Ishikawa (cell line): ENCODE measurements around the gene FOXP4.

Source experiments
- CEBPB ChIP-seq: IDR thresholded peaks from 2 replicates; pipeline ENCODE4 v1.6.1; 2012
- CREB1 ChIP-seq: IDR thresholded peaks from 2 replicates; pipeline ENCODE4 v1.6.1; 2012; ENCODE audit warnings: low read depth
- EGR1 ChIP-seq: IDR thresholded peaks from 2 replicates; pipeline ENCODE4 v1.6.1; 2012
- EP300 ChIP-seq: IDR thresholded peaks from 2 replicates; pipeline ENCODE4 v1.6.1; 2012; ENCODE audit warnings: borderline replicate concordance
- FOXM1 ChIP-seq: IDR thresholded peaks from 2 replicates; pipeline ENCODE4 v1.6.1; 2012; ENCODE audit warnings: low read depth, borderline replicate concordance
- MAX ChIP-seq: IDR thresholded peaks from 2 replicates; pipeline ENCODE4 v1.6.1; 2012
- NFIC ChIP-seq: IDR thresholded peaks from 2 replicates; pipeline ENCODE4 v1.6.1; 2012
- RAD21 ChIP-seq: IDR thresholded peaks from 2 replicates; pipeline ENCODE4 v1.6.1; 2012; ENCODE audit warnings: low read depth
- REST ChIP-seq: IDR thresholded peaks from 2 replicates; pipeline ENCODE4 v1.6.1; 2012; ENCODE audit warnings: low read depth, mild to moderate bottlenecking
- TAF1 ChIP-seq: IDR thresholded peaks from 2 replicates; pipeline ENCODE4 v1.6.1; 2012; ENCODE audit warnings: low read depth, mild to moderate bottlenecking
- TCF12 ChIP-seq: IDR thresholded peaks from 2 replicates; pipeline ENCODE4 v1.6.1; 2012; ENCODE audit warnings: low read depth
- TEAD4 ChIP-seq: IDR thresholded peaks from 2 replicates; pipeline ENCODE4 v1.6.1; 2012
- USF1 ChIP-seq: IDR thresholded peaks from 2 replicates; pipeline ENCODE4 v1.6.1; 2012
- YY1 ChIP-seq: IDR thresholded peaks from 2 replicates; pipeline ENCODE4 v1.6.1; 2012; ENCODE audit warnings: low read depth
- ZBTB7A ChIP-seq: IDR thresholded peaks from 2 replicates; pipeline ENCODE4 v1.6.1; 2012; ENCODE audit warnings: low read depth

FOXP4 gene

GRCh38 chr6:41505122-41506049 is 40.8 kb upstream of the FOXP4 start:
- no peak for TF ChIP-seq EGR1
- no peak for TF ChIP-seq USF1
- no peak for TF ChIP-seq TAF1
- TF ChIP-seq ZBTB7A = no peak
- TF ChIP-seq EP300 = no peak
- TF ChIP-seq RAD21 = no peak
- no peak for TF ChIP-seq CEBPB
- TF ChIP-seq REST = no peak
- no peak for TF ChIP-seq CREB1
- no peak for TF ChIP-seq FOXM1
- TF ChIP-seq MAX = peak; percentile 70; the same call in 1 of the 2 replicates
- TF ChIP-seq TEAD4 = no peak
- no peak for TF ChIP-seq NFIC
- TF ChIP-seq TCF12 = peak; percentile 51
- TF ChIP-seq YY1 = no peak

GRCh38 chr6:41508479-41508878 is 37.7 kb upstream of the FOXP4 start:
- TF ChIP-seq ZBTB7A = no peak
- TF ChIP-seq CREB1 = no peak
- no peak for TF ChIP-seq FOXM1
- no peak for TF ChIP-seq EP300
- TF ChIP-seq NFIC = no peak
- TF ChIP-seq EGR1 = no peak
- TF ChIP-seq MAX = no peak
- no peak for TF ChIP-seq TCF12
- no peak for TF ChIP-seq YY1
- TF ChIP-seq USF1 = no peak
- TF ChIP-seq REST = no peak
- no peak for TF ChIP-seq RAD21
- TF ChIP-seq TEAD4 = no peak

GRCh38 chr6:41509580-41509979 is 36.6 kb upstream of the FOXP4 start:
- TF ChIP-seq REST (no peak), YY1 (no peak), CREB1 (no peak), TEAD4 (no peak)

- TF ChIP-seq CEBPB (no peak), NFIC (no peak), YY1 (no peak), EGR1 (no peak), TEAD4 (no peak), USF1 (no peak)
Observed at GRCh38 chr6:41511443-41512060, 34.6 kb upstream of the FOXP4 start.
